Ishikawa (cell line): ENCODE data around the gene LAMA3.

ENCODE experiments used
- CEBPB ChIP-seq: IDR thresholded peaks from 2 replicates; pipeline ENCODE4 v1.6.1; 2012
- CREB1 ChIP-seq: IDR thresholded peaks from 2 replicates; pipeline ENCODE4 v1.6.1; 2012; ENCODE audit warnings: low read depth
- EGR1 ChIP-seq: IDR thresholded peaks from 2 replicates; pipeline ENCODE4 v1.6.1; 2012
- EP300 ChIP-seq: IDR thresholded peaks from 2 replicates; pipeline ENCODE4 v1.6.1; 2012; ENCODE audit warnings: borderline replicate concordance
- FOXM1 ChIP-seq: IDR thresholded peaks from 2 replicates; pipeline ENCODE4 v1.6.1; 2012; ENCODE audit warnings: low read depth, borderline replicate concordance
- MAX ChIP-seq: IDR thresholded peaks from 2 replicates; pipeline ENCODE4 v1.6.1; 2012
- NFIC ChIP-seq: IDR thresholded peaks from 2 replicates; pipeline ENCODE4 v1.6.1; 2012
- RAD21 ChIP-seq: IDR thresholded peaks from 2 replicates; pipeline ENCODE4 v1.6.1; 2012; ENCODE audit warnings: low read depth
- TAF1 ChIP-seq: IDR thresholded peaks from 2 replicates; pipeline ENCODE4 v1.6.1; 2012; ENCODE audit warnings: low read depth, mild to moderate bottlenecking
- TCF12 ChIP-seq: IDR thresholded peaks from 2 replicates; pipeline ENCODE4 v1.6.1; 2012; ENCODE audit warnings: low read depth
- TEAD4 ChIP-seq: IDR thresholded peaks from 2 replicates; pipeline ENCODE4 v1.6.1; 2012
- USF1 ChIP-seq: IDR thresholded peaks from 2 replicates; pipeline ENCODE4 v1.6.1; 2012
- YY1 ChIP-seq: IDR thresholded peaks from 2 replicates; pipeline ENCODE4 v1.6.1; 2012; ENCODE audit warnings: low read depth
- ZBTB7A ChIP-seq: IDR thresholded peaks from 2 replicates; pipeline ENCODE4 v1.6.1; 2012; ENCODE audit warnings: low read depth
- TF ChIP-seq, protein P1 (sequence below): IDR thresholded peaks from 2 replicates; pipeline ENCODE4 v1.6.1; 2012; ENCODE audit warnings: low read depth, mild to moderate bottlenecking

Gene LAMA3

DNA sequence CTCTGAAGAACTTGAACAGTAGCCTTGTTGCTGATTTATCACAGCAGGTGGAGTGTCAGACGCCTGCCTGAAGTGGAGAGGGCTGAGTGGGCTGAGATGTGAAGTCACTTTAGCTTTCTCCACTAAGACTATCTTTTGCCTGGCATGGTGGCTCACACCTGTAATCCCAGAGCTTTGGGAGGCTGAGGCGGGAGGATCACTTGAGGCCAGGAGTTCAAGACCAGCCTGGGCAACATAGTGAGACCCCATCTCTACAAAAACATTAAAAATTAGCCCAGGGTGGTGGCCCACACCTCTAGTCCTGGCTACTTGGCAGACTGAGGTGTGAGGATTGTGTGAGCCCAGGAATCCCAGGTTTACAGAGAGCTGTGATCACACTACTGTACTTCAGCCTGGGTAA, 264.7 kb downstream of the LAMA3 start:
- TF ChIP-seq USF1: no peak
- TF ChIP-seq NFIC: no peak
- no peak for TF ChIP-seq CREB1
- no peak for TF ChIP-seq TAF1
- no peak for TF ChIP-seq TEAD4
- no peak for TF ChIP-seq YY1
- TF ChIP-seq FOXM1: no peak
- TF ChIP-seq ZBTB7A: no peak
- TF ChIP-seq TCF12: no peak
- no peak for TF ChIP-seq RAD21
- TF ChIP-seq MAX: no peak
- TF ChIP-seq EGR1: no peak
- TF ChIP-seq EP300: no peak
- TF ChIP-seq, protein P1, sequence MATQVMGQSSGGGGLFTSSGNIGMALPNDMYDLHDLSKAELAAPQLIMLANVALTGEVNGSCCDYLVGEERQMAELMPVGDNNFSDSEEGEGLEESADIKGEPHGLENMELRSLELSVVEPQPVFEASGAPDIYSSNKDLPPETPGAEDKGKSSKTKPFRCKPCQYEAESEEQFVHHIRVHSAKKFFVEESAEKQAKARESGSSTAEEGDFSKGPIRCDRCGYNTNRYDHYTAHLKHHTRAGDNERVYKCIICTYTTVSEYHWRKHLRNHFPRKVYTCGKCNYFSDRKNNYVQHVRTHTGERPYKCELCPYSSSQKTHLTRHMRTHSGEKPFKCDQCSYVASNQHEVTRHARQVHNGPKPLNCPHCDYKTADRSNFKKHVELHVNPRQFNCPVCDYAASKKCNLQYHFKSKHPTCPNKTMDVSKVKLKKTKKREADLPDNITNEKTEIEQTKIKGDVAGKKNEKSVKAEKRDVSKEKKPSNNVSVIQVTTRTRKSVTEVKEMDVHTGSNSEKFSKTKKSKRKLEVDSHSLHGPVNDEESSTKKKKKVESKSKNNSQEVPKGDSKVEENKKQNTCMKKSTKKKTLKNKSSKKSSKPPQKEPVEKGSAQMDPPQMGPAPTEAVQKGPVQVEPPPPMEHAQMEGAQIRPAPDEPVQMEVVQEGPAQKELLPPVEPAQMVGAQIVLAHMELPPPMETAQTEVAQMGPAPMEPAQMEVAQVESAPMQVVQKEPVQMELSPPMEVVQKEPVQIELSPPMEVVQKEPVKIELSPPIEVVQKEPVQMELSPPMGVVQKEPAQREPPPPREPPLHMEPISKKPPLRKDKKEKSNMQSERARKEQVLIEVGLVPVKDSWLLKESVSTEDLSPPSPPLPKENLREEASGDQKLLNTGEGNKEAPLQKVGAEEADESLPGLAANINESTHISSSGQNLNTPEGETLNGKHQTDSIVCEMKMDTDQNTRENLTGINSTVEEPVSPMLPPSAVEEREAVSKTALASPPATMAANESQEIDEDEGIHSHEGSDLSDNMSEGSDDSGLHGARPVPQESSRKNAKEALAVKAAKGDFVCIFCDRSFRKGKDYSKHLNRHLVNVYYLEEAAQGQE: no peak

DNA sequence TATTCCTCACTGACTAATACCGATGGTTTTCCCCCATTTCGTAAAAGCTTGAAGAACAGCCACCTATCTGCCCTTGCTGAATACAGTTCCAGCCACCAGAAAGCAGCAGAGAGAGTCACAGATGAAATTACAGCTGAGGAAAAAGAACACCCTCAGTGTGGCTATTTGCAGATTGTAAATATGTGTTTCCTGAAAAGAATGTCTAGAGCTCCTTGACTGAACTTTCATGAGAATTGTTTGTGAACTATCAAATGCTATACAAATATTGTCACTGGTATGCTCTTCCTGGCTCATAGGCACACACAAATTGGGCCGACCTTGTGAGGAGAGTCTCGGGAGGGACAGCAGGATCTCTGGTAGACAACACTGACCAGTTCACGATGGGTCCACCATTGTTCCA, 267.2 kb downstream of the LAMA3 start:
- TF ChIP-seq FOXM1 (no peak), EP300 (no peak), CREB1 (no peak), EGR1 (no peak), TCF12 (no peak), RAD21 (no peak), TEAD4 (no peak), NFIC (no peak), USF1 (no peak), MAX (no peak), YY1 (no peak)
- TF ChIP-seq, protein P1: no peak

GRCh38 chr18:23958036-23958435, 268.8 kb downstream of the LAMA3 start:
- TF ChIP-seq MAX (no peak), TEAD4 (no peak), EGR1 (no peak), TCF12 (no peak), USF1 (no peak), ZBTB7A (no peak), NFIC (no peak), TAF1 (no peak), CREB1 (no peak), EP300 (no peak), YY1 (no peak)
- TF ChIP-seq, protein P1: no peak

DNA sequence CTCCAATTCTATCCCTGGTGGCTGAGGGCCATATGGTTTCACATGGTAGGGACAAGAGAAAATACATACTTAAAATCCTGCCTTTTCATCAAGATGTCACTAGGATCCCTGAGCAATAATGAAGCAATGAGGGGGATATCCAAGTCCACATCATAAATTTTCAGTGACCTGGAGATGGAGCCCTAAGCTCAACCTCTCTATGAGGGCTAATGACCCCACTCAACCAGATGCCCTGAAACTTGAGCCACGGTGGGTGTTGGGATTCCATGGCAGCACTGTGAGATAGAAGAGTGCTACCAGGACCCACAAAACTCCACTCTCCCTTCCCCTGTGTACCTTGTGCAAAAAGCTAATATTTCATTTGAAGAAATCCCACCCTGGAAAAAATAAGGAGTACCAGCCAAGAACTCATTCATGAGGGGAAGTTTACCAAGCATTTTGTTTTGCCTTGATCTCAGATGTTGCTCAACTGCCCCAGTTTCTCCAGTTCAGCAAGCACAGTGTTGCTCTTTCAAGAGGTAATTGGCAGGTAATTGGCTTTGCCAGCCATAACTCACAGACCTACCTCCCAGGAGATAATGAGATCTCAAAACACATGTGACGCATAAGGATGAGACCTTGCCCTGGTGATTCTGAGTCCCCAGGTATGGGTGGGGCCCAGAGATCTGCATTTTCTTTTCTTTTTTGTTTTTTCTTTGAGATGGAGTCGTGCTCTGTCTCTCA, 274.4 kb downstream of the LAMA3 start:
- peak; percentile 59 for TF ChIP-seq RAD21
- TF ChIP-seq CEBPB: peak; percentile 37; the same call in 1 of the 2 replicates
- TF ChIP-seq TCF12: no peak
